Measurements from ENCODE around the gene GMPR2. TPM values are rescaled to one million over a fixed set of nuclear protein-coding genes. Genes with fewer than 3 reads are reported as not detected.

The GMPR2 gene
- total RNA-seq = 61.7 and 68.7 TPM in 2 replicates
- long read RNA-seq, transcript GMPR2-202 (10 exons, 1,972 nt) = minor isoform, 98 of 584 reads
- long read RNA-seq, transcript GMPR2-204 (9 exons, 1,864 nt) = minor isoform, 77 of 584 reads
- long read RNA-seq, transcript GMPR2-223 (10 exons, 1,893 nt) = major isoform, 180 of 584 reads
- long read RNA-seq, transcript GMPR2-203 (10 exons, 1,652 nt) = minor isoform, 122 of 584 reads
- long read RNA-seq, partial matches to known transcripts = 33 of 584 reads
- long read RNA-seq, other reads (novel, unspliced or antisense) = 69 of 584 reads

- peak within 1 kb of the TSS; percentile 100 for H3K4me3 Mint-ChIP-seq (ENCODE audit: unreplicated experiment)
- no peak for DNase-seq (ENCODE audit: extremely low spot score, unreplicated experiment)
Observed at GRCh38 chr14:24232645-24233537, at the start of gene GMPR2. GMPR2 (plus strand) TSS chr14:24232929; CDS start chr14:24233254, 325 bp downstream.

GRCh38 chr14:24183014-24183481 lies 49.7 kb upstream of the GMPR2 start:
- Mint-ChIP-seq H3K27me3 (ENCODE audit: unreplicated experiment) (no peaks in the 10 kb centered on the region), H3K4me3 (ENCODE audit: unreplicated experiment) (no peak overlapping the region), H3K9me3 (ENCODE audit: unreplicated experiment) (no peaks in the 10 kb centered on the region), H3K27ac (ENCODE audit: unreplicated experiment) (no peak overlapping the region), H3K36me3 (ENCODE audit: unreplicated experiment) (peaks cover 19% of the 10 kb centered on the region), H3K4me1 (ENCODE audit: unreplicated experiment) (peaks cover 10% of the 10 kb centered on the region)
- no peak for DNase-seq (ENCODE audit: extremely low spot score, unreplicated experiment)
- TF ChIP-seq, protein P1, sequence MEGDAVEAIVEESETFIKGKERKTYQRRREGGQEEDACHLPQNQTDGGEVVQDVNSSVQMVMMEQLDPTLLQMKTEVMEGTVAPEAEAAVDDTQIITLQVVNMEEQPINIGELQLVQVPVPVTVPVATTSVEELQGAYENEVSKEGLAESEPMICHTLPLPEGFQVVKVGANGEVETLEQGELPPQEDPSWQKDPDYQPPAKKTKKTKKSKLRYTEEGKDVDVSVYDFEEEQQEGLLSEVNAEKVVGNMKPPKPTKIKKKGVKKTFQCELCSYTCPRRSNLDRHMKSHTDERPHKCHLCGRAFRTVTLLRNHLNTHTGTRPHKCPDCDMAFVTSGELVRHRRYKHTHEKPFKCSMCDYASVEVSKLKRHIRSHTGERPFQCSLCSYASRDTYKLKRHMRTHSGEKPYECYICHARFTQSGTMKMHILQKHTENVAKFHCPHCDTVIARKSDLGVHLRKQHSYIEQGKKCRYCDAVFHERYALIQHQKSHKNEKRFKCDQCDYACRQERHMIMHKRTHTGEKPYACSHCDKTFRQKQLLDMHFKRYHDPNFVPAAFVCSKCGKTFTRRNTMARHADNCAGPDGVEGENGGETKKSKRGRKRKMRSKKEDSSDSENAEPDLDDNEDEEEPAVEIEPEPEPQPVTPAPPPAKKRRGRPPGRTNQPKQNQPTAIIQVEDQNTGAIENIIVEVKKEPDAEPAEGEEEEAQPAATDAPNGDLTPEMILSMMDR (IDR thresholded peaks at IDR 0.05) = no peak

More at GRCh38 chr14:24232645-24233537, at the start of gene GMPR2:
- Mint-ChIP-seq H3K27ac (ENCODE audit: unreplicated experiment) (peak within 1 kb of the TSS; percentile 95), H3K27me3 (ENCODE audit: unreplicated experiment) (no peaks in the 10 kb centered on the region), H3K4me1 (ENCODE audit: unreplicated experiment) (peaks cover 31% of the 10 kb centered on the region), H3K36me3 (ENCODE audit: unreplicated experiment) (peaks cover 22% of the 10 kb centered on the region), H3K9me3 (ENCODE audit: unreplicated experiment) (no peaks in the 10 kb centered on the region)
- TF ChIP-seq, protein P1 (IDR thresholded peaks at IDR 0.05) = no peak

GRCh38 chr14:24184104-24184970 lies 48.4 kb upstream of the GMPR2 start:
- H3K27me3 Mint-ChIP-seq (ENCODE audit: unreplicated experiment) = no peaks in the 10 kb centered on the region
- no peak overlapping the region for H3K4me3 Mint-ChIP-seq (ENCODE audit: unreplicated experiment)
- peaks cover 15% of the 10 kb centered on the region for H3K36me3 Mint-ChIP-seq (ENCODE audit: unreplicated experiment)
- TF ChIP-seq, protein P1 (IDR thresholded peaks at IDR 0.05) = no peak
- H3K27ac Mint-ChIP-seq (ENCODE audit: unreplicated experiment) = no peak overlapping the region
- H3K9me3 Mint-ChIP-seq (ENCODE audit: unreplicated experiment) = no peaks in the 10 kb centered on the region
- H3K4me1 Mint-ChIP-seq (ENCODE audit: unreplicated experiment) = peaks cover 21% of the 10 kb centered on the region
- no peak for DNase-seq (ENCODE audit: extremely low spot score, unreplicated experiment)

GRCh38 chr14:24185026-24185425 lies 47.7 kb upstream of the GMPR2 start:
- Mint-ChIP-seq H3K4me3 (ENCODE audit: unreplicated experiment) (no peak overlapping the region), H3K27me3 (ENCODE audit: unreplicated experiment) (no peaks in the 10 kb centered on the region), H3K36me3 (ENCODE audit: unreplicated experiment) (peaks cover 10% of the 10 kb centered on the region), H3K27ac (ENCODE audit: unreplicated experiment) (no peak overlapping the region), H3K9me3 (ENCODE audit: unreplicated experiment) (no peaks in the 10 kb centered on the region), H3K4me1 (ENCODE audit: unreplicated experiment) (peaks cover 21% of the 10 kb centered on the region)
- DNase-seq (ENCODE audit: extremely low spot score, unreplicated experiment) = no peak
- TF ChIP-seq, protein P1 (IDR thresholded peaks at IDR 0.05) = no peak

Data from osteocyte (in vitro differentiated cells).